Ramos (cell line): Measurements from ENCODE around the gene ZNF467.

Experiments used
- in situ Hi-C: fragments of 300-500 bp; cut with MboI; formaldehyde crosslinking; loops from one replicate; pipeline ENCODE4 v1.14.3; 2022; ENCODE audit warnings: low sequenced_read_pairs; ENCODE audit not compliant: unreplicated experiment

ZNF467 gene

GRCh38 chr7:149774237-149775175 is 1.1 kb upstream of the ZNF467 start:
- in situ Hi-C loops = no loop called here

GRCh38 chr7:149772956-149773434 is 393 bp downstream of the ZNF467 start:
- in situ Hi-C loops = no loop called here

- in situ Hi-C loops = no loop called here
Observed at GRCh38 chr7:149772241-149772955, 990 bp downstream of the ZNF467 start.

GRCh38 chr7:149771720-149772240 is 1.6 kb downstream of the ZNF467 start:
- in situ Hi-C loops = no loop called here

GRCh38 chr7:149770728-149771636 is 2.4 kb downstream of the ZNF467 start:
- in situ Hi-C loops = no loop called here

- in situ Hi-C loops = no loop called here
Observed at GRCh38 chr7:149769915-149770314, 3.5 kb downstream of the ZNF467 start.

- in situ Hi-C loops = no loop called here
Observed at GRCh38 chr7:149768931-149769330, 4.5 kb downstream of the ZNF467 start.

GRCh38 chr7:149767068-149767467 is 6.3 kb downstream of the ZNF467 start:
- in situ Hi-C loops = no loop called here

GRCh38 chr7:149766135-149766675 is 7.2 kb downstream of the ZNF467 start:
- in situ Hi-C loops = no loop called here

- in situ Hi-C loops = no loop called here
Observed at GRCh38 chr7:149765399-149766121, 7.8 kb downstream of the ZNF467 start.

GRCh38 chr7:149764481-149765398 is 8.6 kb downstream of the ZNF467 start:
- in situ Hi-C loops = no loop called here

GRCh38 chr7:149763563-149764240 is 9.7 kb downstream of the ZNF467 start:
- in situ Hi-C loops = no loop called here

- in situ Hi-C loops = no loop called here
Observed at GRCh38 chr7:149762610-149763009, 10.8 kb downstream of the ZNF467 start.

- in situ Hi-C loops = no loop called here
Observed at GRCh38 chr7:149762089-149762488, 11.3 kb downstream of the ZNF467 start.

GRCh38 chr7:149761307-149761706 is 12.1 kb downstream of the ZNF467 start:
- in situ Hi-C loops = no loop called here

- in situ Hi-C loops = no loop called here
Observed at GRCh38 chr7:149760538-149760937, 12.8 kb downstream of the ZNF467 start.

- in situ Hi-C loops = no loop called here
Observed at GRCh38 chr7:149759093-149759860, 14.1 kb downstream of the ZNF467 start.
